HepG2 (cell line): Measurements from ENCODE around the gene GALP. TPM values are rescaled to one million over a fixed set of nuclear protein-coding genes. Genes with fewer than 3 reads are reported as not detected.

Experiments
- DMAP1 ChIP-seq: IDR thresholded peaks from 2 replicates; pipeline ENCODE4 v1.6.1; 2016
- E2F2 ChIP-seq: sonication (generic); formaldehyde crosslinking; IDR thresholded peaks from 2 replicates; pipeline ENCODE4 v1.4.0; 2020; ENCODE audit warnings: missing genetic modification reagents, borderline replicate concordance
- NFKB2 ChIP-seq: sonication (generic); formaldehyde crosslinking; IDR thresholded peaks from 2 replicates; pipeline ENCODE4 v1.4.0; 2020; ENCODE audit warnings: missing genetic modification reagents, borderline replicate concordance
- PAX8 ChIP-seq: sonication (generic); formaldehyde crosslinking; IDR thresholded peaks from 2 replicates; pipeline ENCODE4 v1.8.0; 2022; ENCODE audit warnings: mild to moderate bottlenecking, missing genetic modification reagents, borderline replicate concordance
- RAD51 ChIP-seq: fragments of 450-650 bp; IDR thresholded peaks from 2 replicates; pipeline ENCODE4 v1.6.1; 2016; ENCODE audit warnings: borderline replicate concordance
- RXRB ChIP-seq: IDR thresholded peaks from 2 replicates; pipeline ENCODE4 v1.6.1; 2016; ENCODE audit warnings: borderline replicate concordance, missing genetic modification reagents, missing compliant biosample characterization
- SALL2 ChIP-seq: sonication (generic); formaldehyde crosslinking; IDR thresholded peaks from 2 replicates; pipeline ENCODE4 v1.8.1; 2023; ENCODE audit warnings: mild to moderate bottlenecking, missing genetic modification reagents, inconsistent platforms
- SCMH1 ChIP-seq: sonication (generic); formaldehyde crosslinking; IDR thresholded peaks from 2 replicates; pipeline ENCODE4 v1.9.0; 2021; ENCODE audit warnings: missing genetic modification reagents, mild to moderate bottlenecking, borderline replicate concordance
- SIN3B ChIP-seq: fragments of 150-350 bp; IDR thresholded peaks from 2 replicates; pipeline ENCODE4 v1.6.1; 2014; ENCODE audit warnings: low read length
- ZKSCAN8 ChIP-seq: IDR thresholded peaks from 2 replicates; pipeline ENCODE4 v1.6.1; 2016; ENCODE audit warnings: borderline replicate concordance, missing genetic modification reagents, missing compliant biosample characterization
- ZMAT3 ChIP-seq: sonication (generic); formaldehyde crosslinking; conservative IDR thresholded peaks from 2 replicates; pipeline ENCODE4 v1.7.0; 2021; ENCODE audit warnings: missing genetic modification reagents
- ZNF17 ChIP-seq: sonication (generic); formaldehyde crosslinking; IDR thresholded peaks from 2 replicates; pipeline ENCODE4 v1.5.0; 2020; ENCODE audit warnings: mild to moderate bottlenecking, missing genetic modification reagents
- ZNF3 ChIP-seq: IDR thresholded peaks from 2 replicates; pipeline ENCODE4 v1.7.0; 2017; ENCODE audit warnings: inconsistent platforms
- ZNF510 ChIP-seq: sonication (generic); formaldehyde crosslinking; IDR thresholded peaks from 2 replicates; pipeline ENCODE4 v1.4.0; 2020; ENCODE audit warnings: low read depth, mild to moderate bottlenecking, missing genetic modification reagents
- ZNF550 ChIP-seq: sonication (generic); formaldehyde crosslinking; IDR thresholded peaks from 2 replicates; pipeline ENCODE4 v1.4.0; 2020; ENCODE audit warnings: mild to moderate bottlenecking, missing genetic modification reagents, borderline replicate concordance
- ZNF574 ChIP-seq: sonication (generic); formaldehyde crosslinking; IDR thresholded peaks from 2 replicates; pipeline ENCODE4 v1.4.0; 2020; ENCODE audit warnings: missing genetic modification reagents
- ZNF576 ChIP-seq: sonication (generic); formaldehyde crosslinking; IDR thresholded peaks from 2 replicates; pipeline ENCODE4 v1.4.0; 2020; ENCODE audit warnings: mild to moderate bottlenecking, missing genetic modification reagents
- ZNF580 ChIP-seq: IDR thresholded peaks from 2 replicates; pipeline ENCODE4 v1.6.1; 2016; ENCODE audit warnings: low read depth, borderline replicate concordance
- ZNF891 ChIP-seq: sonication (generic); formaldehyde crosslinking; IDR thresholded peaks from 2 replicates; pipeline ENCODE4 v1.5.0; 2020; ENCODE audit warnings: mild to moderate bottlenecking, missing genetic modification reagents
- polyA plus RNA-seq, 8 experiments: library from polyadenylated mRNA; depleted of rRNA in 3 of 8; stranded (reverse) in 7 of 8; unstranded in 1 of 8; fragments of >200 nt; fragmentation: Illumina TruSeq in 4 of 8; extraction: Trizol in 4 of 8; gene quantifications; 2 replicates each; pipeline versions ENCODE4 v1.2.1 to v1.2.3, GENCODE V29; 2011 to 2016; ENCODE audit warnings: low read depth in 4 of 8, missing spikeins in 1 of 8, mixed read lengths in 1 of 8; ENCODE audit not compliant: insufficient read depth in 1 of 8
- total RNA-seq, 5 experiments: library from RNA; depleted of rRNA; stranded (reverse); fragments of >200 nt; fragmentation: Illumina TruSeq; extraction: Trizol; gene quantifications; 2 replicates each; pipeline ENCODE4 v1.2.3, GENCODE V29; 2016; ENCODE audit warnings: low read depth in 1 of 5
- TF ChIP-seq, protein P1 (sequence below): sonication (generic); formaldehyde crosslinking; IDR thresholded peaks from 2 replicates; pipeline ENCODE4 v1.4.0; 2020; ENCODE audit warnings: missing genetic modification reagents, borderline replicate concordance
- TF ChIP-seq, protein P2 (sequence below): sonication (generic); formaldehyde crosslinking; IDR thresholded peaks from 2 replicates; pipeline ENCODE4 v1.4.0; 2020; ENCODE audit warnings: mild to moderate bottlenecking, missing genetic modification reagents
- TF ChIP-seq, protein P3 (sequence below), 2 experiments: fragments of 450-650 bp in 1 of 2; sonication (generic) in 1 of 2; formaldehyde crosslinking; IDR thresholded peaks; 2 replicates each; pipeline versions ENCODE4 v1.5.0 to v1.8.0; 2020 to 2022; ENCODE audit warnings: mild to moderate bottlenecking in 1 of 2, missing genetic modification reagents in 1 of 2

Gene GALP
- total and polyA plus RNA-seq, 2 of the 13 experiments (the other 11 are each of a cell fraction or from before 2014, with no cell fraction given) = not detected

DNA sequence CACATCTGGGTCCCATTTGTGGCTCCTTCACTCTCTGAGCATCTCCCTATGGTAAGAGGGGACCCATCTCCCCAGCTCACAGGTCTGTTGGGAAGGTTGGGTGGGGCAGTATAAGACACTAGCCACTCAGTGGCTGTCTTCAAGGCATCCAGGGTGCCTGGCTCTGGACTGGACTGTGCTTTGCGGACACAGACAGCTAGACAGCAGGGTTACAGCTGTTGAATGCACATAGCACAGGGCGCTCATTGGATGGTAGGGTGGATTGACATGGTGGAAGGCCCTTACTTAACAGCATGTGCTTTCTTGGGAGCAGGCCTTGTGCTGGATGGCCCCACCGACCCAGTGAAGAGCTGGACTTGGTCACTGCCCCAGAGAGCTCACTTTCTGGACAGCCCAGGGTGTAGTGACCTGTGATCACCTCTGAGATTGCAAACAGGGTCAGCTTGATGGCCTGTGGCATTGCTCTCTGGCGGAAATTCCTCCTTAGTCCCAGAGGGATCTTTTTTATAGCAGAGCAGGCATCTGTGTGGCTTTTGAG lies 32.8 kb upstream of the GALP start (continued):
- TF ChIP-seq, protein P1, sequence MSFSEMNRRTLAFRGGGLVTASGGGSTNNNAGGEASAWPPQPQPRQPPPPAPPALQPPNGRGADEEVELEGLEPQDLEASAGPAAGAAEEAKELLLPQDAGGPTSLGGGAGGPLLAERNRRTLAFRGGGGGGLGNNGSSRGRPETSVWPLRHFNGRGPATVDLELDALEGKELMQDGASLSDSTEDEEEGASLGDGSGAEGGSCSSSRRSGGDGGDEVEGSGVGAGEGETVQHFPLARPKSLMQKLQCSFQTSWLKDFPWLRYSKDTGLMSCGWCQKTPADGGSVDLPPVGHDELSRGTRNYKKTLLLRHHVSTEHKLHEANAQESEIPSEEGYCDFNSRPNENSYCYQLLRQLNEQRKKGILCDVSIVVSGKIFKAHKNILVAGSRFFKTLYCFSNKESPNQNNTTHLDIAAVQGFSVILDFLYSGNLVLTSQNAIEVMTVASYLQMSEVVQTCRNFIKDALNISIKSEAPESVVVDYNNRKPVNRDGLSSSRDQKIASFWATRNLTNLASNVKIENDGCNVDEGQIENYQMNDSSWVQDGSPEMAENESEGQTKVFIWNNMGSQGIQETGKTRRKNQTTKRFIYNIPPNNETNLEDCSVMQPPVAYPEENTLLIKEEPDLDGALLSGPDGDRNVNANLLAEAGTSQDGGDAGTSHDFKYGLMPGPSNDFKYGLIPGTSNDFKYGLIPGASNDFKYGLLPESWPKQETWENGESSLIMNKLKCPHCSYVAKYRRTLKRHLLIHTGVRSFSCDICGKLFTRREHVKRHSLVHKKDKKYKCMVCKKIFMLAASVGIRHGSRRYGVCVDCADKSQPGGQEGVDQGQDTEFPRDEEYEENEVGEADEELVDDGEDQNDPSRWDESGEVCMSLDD (CRISPR knock-in tag) = no peak
- TF ChIP-seq RAD51 (no peak), E2F2 (CRISPR knock-in tag) (no peak), ZNF3 (CRISPR knock-in tag) (no peak), RXRB (CRISPR knock-in tag) (peak; percentile 54; the same call in 1 of the 2 replicates), ZNF574 (CRISPR knock-in tag) (no peak; the same call in 1 of the 2 replicates), ZNF550 (CRISPR knock-in tag) (no peak), ZNF580 (CRISPR knock-in tag) (no peak), ZNF17 (CRISPR knock-in tag) (no peak), PAX8 (CRISPR knock-in tag) (0 out of 2 replicates have a peak, but pooled peaks have one; percentile 24), NFKB2 (0 out of 2 replicates have a peak, but pooled peaks have one; percentile 29), SIN3B (no peak), ZNF576 (CRISPR knock-in tag) (no peak), ZNF510 (CRISPR knock-in tag) (no peak), ZNF891 (no peak), SCMH1 (no peak), ZKSCAN8 (no peak), DMAP1 (CRISPR knock-in tag) (no peak), SALL2 (0 out of 2 replicates have a peak, but pooled peaks have one; percentile 30), ZMAT3 (0 out of 2 replicates have a peak, but pooled peaks have one; percentile 45)
- TF ChIP-seq, protein P2, sequence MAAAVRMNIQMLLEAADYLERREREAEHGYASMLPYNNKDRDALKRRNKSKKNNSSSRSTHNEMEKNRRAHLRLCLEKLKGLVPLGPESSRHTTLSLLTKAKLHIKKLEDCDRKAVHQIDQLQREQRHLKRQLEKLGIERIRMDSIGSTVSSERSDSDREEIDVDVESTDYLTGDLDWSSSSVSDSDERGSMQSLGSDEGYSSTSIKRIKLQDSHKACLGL (CRISPR knock-in tag) = no peak
- TF ChIP-seq, protein P3, sequence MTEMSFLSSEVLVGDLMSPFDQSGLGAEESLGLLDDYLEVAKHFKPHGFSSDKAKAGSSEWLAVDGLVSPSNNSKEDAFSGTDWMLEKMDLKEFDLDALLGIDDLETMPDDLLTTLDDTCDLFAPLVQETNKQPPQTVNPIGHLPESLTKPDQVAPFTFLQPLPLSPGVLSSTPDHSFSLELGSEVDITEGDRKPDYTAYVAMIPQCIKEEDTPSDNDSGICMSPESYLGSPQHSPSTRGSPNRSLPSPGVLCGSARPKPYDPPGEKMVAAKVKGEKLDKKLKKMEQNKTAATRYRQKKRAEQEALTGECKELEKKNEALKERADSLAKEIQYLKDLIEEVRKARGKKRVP (CRISPR knock-in tag; IDR thresholded peaks at IDR 0.05) = no peak
